ENCODE results near the gene JARID2. TPM values are rescaled to one million over a fixed set of nuclear protein-coding genes. Genes with fewer than 3 reads are reported as not detected.

The JARID2 gene
- total RNA-seq, 1 experiment from 2014 or later: 21.0 TPM

DNA sequence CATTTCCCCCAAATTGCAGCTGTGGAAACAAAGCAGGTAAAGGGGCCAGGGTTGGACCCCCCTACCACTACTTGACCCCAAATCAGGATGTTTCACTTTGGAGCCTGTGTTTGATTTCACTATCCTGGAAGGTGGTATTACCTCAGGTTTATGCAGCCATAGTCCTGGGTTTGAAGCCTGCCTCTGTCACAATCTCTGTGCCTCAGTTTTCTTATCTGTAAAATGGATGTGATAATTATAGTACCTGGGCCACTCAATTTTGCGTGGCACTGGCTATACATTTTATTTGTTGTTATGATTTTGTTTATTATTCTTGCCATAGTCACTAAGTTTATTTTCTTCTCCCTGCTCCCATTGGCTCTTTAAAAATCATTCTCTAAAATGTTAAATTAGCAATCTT, 26.7 kb downstream of the JARID2 start:
- H3K4me3 Mint-ChIP-seq (ENCODE audit: unreplicated experiment): no peak overlapping the region
- DNase-seq (ENCODE audit: unreplicated experiment): no peak
- H3K4me1 Mint-ChIP-seq (ENCODE audit: insufficient read depth, unreplicated experiment): peaks cover 12% of the 10 kb centered on the region
- H3K9me3 Mint-ChIP-seq (ENCODE audit: unreplicated experiment): no peaks in the 10 kb centered on the region
- no peak overlapping the region for H3K27ac Mint-ChIP-seq (ENCODE audit: low read depth, unreplicated experiment)
- intact Hi-C loops (cut with micrococcal nuclease): no loop called here
- no peaks in the 10 kb centered on the region for H3K36me3 Mint-ChIP-seq (ENCODE audit: insufficient read depth, unreplicated experiment)
- BruUV-seq (replicated peaks): no TSS peak
- TF ChIP-seq, protein P1, sequence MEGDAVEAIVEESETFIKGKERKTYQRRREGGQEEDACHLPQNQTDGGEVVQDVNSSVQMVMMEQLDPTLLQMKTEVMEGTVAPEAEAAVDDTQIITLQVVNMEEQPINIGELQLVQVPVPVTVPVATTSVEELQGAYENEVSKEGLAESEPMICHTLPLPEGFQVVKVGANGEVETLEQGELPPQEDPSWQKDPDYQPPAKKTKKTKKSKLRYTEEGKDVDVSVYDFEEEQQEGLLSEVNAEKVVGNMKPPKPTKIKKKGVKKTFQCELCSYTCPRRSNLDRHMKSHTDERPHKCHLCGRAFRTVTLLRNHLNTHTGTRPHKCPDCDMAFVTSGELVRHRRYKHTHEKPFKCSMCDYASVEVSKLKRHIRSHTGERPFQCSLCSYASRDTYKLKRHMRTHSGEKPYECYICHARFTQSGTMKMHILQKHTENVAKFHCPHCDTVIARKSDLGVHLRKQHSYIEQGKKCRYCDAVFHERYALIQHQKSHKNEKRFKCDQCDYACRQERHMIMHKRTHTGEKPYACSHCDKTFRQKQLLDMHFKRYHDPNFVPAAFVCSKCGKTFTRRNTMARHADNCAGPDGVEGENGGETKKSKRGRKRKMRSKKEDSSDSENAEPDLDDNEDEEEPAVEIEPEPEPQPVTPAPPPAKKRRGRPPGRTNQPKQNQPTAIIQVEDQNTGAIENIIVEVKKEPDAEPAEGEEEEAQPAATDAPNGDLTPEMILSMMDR (IDR thresholded peaks at IDR 0.05; ENCODE audit: unreplicated experiment): no peak
- ChIA-PET CTCF (interaction anchor here (0.8 to 1.2 kb wide), 2 partner anchors 37 to 1061 kb away, joined by 3 read pairs; no protein-coding TSS in a partner anchor), POLR2A (no interaction called here)
- no peaks in the 10 kb centered on the region for H3K27me3 Mint-ChIP-seq (ENCODE audit: insufficient read depth, unreplicated experiment)

DNA sequence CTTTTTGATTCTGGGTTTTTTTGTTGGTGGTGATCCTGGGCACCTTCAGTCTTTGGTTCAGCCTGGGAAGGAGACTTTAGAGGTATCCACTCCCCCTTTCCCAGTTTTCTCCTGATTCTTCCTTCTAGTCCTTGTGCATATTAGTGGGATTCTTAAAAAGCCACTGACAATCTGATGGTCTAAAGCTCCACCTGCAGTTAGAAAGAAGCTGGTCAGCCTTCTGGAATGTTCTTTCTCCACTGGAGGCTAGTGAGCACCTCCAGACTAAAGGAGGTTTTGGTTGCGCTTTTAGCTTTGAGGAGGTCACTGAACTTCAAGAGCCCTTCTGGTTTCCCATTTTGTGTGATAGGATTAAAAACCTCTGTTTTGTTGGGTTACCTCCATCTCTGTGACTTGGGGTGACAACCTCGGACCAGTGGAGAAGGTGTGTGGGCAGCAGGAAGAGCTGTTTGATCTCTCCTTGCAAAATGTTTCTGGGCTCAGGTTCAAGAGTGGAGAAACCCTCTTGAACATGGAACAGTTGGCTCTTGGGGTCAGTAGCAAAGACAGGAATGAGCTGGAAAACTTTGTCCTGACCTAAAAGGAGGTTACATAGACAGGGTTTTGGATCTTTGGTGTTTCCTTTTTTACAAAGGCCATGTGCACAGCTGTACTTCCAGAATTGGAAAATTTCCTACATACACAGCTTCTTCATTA, 29.0 kb downstream of the JARID2 start:
- Mint-ChIP-seq H3K9me3 (ENCODE audit: unreplicated experiment) (no peaks in the 10 kb centered on the region), H3K4me1 (ENCODE audit: insufficient read depth, unreplicated experiment) (peaks cover 19% of the 10 kb centered on the region), H3K36me3 (ENCODE audit: insufficient read depth, unreplicated experiment) (peaks cover 7% of the 10 kb centered on the region), H3K4me3 (ENCODE audit: unreplicated experiment) (no peak overlapping the region), H3K27ac (ENCODE audit: low read depth, unreplicated experiment) (no peak overlapping the region), H3K27me3 (ENCODE audit: insufficient read depth, unreplicated experiment) (no peaks in the 10 kb centered on the region)
- CTCF ChIA-PET: interaction anchor here (0.6 to 1.1 kb wide), 3 partner anchors 10 to 218 kb away, joined by 3 read pairs; no protein-coding TSS in a partner anchor
- BruUV-seq (replicated peaks): no TSS peak
- intact Hi-C loops (cut with micrococcal nuclease): no loop called here
- POLR2A ChIA-PET: interaction anchor here (0.5 kb wide), 1 partner anchor 15 kb away, joined by 3 read pairs; no protein-coding TSS in a partner anchor
- peak; percentile 37 for DNase-seq (ENCODE audit: unreplicated experiment)
- TF ChIP-seq, protein P1 (IDR thresholded peaks at IDR 0.05; ENCODE audit: unreplicated experiment): no peak

DNA sequence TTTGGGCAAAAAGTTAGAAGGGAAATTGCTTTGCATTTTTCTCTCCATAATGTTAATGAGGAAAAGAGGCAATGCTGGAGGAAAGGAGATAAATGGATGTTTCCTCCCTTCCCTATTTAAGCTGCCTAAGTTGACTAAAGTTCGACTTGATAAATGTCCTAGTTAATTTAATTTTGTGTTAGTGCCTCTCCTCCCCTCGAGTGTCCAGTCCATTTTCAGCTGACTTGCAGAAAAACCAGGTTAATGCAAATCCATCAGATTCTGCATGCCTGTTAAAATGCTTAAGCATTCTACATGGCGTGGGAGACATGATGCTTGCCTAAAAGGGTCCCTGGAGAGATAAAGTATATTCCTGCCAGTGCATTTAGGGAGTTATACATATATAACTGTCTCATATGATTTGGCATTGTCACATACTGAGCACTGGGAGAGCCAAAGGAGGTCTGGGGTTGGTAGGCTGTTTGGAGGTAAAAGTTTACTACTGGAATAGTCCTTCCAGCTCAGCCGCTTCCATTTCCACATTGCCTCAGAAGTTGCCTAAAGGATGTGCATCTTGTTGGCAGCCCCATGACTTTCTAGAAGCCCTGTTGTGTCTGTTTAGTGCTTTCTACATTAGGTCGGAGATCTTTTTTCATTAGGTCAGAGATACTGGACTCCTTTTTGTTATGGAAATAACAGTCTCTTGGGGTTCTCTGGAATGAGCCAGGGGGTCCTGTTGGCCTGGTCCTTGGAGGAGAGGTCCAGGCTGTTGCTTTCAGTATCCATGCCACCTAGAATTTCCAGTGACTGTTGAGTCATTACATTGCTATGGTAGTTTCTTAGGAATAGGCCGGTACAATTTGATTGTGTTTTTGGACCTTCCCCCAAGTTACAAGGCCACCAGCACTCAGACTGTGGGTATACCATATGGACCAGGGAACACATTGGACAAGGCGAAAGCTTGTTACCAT, 30.4 kb downstream of the JARID2 start:
- no peak overlapping the region for H3K4me3 Mint-ChIP-seq (ENCODE audit: unreplicated experiment)
- CTCF ChIA-PET: interaction anchor here (0.7 kb wide), 1 partner anchor 33 kb away, joined by 3 read pairs; no protein-coding TSS in a partner anchor
- H3K4me1 Mint-ChIP-seq (ENCODE audit: insufficient read depth, unreplicated experiment): peaks cover 32% of the 10 kb centered on the region
- DNase-seq (ENCODE audit: unreplicated experiment): no peak
- TF ChIP-seq, protein P1 (IDR thresholded peaks at IDR 0.05; ENCODE audit: unreplicated experiment): no peak
- intact Hi-C loops (cut with micrococcal nuclease): no loop called here
- no peaks in the 10 kb centered on the region for H3K27me3 Mint-ChIP-seq (ENCODE audit: insufficient read depth, unreplicated experiment)
- POLR2A ChIA-PET: interaction anchor here (0.6 kb wide), 1 partner anchor 1201 kb away, joined by 3 read pairs; no protein-coding TSS in a partner anchor
- BruUV-seq (replicated peaks): no TSS peak
- no peak overlapping the region for H3K27ac Mint-ChIP-seq (ENCODE audit: low read depth, unreplicated experiment)
- no peaks in the 10 kb centered on the region for H3K9me3 Mint-ChIP-seq (ENCODE audit: unreplicated experiment)
- H3K36me3 Mint-ChIP-seq (ENCODE audit: insufficient read depth, unreplicated experiment): peaks cover 7% of the 10 kb centered on the region
